HCEC 1CT (cell line): Measurements from ENCODE around the gene TUBB4A.

Source experiments
- DNase-seq: peaks from one replicate; pipeline ENCODE4 v3.0.0-alpha.2; 2017

TUBB4A gene

GRCh38 chr19:6465663-6466062 is 36.4 kb downstream of the TUBB4A start:
- no peak for DNase-seq

- no peak for DNase-seq
These were observed 37.1 kb downstream of the TUBB4A start for GRCh38 chr19:6465006-6465405.

- no peak for DNase-seq
These were observed 37.8 kb downstream of the TUBB4A start, which contains the start of gene CRB3 for GRCh38 chr19:6464070-6464873. CRB3 (plus strand) TSS chr19:6464271; CDS start chr19:6464702, 431 bp downstream.

DNA sequence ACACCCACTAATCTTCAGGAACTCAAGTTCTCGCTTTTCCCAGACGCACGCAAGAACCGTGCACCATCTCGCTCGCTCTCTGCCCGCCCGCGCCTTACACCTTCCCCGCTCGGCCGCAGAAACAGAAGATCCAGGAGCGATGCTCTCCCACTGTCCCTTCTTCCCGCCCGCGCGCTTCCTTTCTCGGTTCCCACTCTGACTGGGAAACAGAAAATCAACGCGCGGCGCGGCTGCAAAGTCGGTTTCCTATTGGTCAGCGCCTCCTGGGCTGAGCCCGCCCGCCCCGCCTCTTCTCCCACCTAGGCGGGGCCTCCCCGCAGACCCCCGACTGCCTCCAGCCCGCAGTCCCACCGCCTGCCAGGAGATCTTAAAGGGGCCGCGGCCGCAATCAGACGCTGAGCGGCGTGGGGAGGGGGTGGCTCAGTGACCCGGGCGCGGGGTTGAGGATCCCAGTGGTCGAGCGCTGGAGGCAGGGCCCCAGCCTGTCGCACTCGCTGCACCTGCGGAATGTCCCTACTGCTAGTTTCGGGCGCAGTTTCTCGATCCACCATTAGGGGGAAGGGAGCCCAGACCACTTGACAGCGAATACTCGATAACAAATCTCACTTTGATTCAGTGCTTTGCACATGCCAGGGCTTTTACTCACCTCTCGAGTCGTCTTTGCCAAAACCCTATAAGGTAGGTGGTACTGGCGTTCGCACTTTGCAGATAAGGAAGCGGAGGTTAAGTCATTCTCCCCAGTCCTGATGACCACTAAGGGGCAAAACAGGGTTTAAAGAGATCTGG is 41.8 kb downstream of the TUBB4A start:
- peak; percentile 99 for DNase-seq

DNA sequence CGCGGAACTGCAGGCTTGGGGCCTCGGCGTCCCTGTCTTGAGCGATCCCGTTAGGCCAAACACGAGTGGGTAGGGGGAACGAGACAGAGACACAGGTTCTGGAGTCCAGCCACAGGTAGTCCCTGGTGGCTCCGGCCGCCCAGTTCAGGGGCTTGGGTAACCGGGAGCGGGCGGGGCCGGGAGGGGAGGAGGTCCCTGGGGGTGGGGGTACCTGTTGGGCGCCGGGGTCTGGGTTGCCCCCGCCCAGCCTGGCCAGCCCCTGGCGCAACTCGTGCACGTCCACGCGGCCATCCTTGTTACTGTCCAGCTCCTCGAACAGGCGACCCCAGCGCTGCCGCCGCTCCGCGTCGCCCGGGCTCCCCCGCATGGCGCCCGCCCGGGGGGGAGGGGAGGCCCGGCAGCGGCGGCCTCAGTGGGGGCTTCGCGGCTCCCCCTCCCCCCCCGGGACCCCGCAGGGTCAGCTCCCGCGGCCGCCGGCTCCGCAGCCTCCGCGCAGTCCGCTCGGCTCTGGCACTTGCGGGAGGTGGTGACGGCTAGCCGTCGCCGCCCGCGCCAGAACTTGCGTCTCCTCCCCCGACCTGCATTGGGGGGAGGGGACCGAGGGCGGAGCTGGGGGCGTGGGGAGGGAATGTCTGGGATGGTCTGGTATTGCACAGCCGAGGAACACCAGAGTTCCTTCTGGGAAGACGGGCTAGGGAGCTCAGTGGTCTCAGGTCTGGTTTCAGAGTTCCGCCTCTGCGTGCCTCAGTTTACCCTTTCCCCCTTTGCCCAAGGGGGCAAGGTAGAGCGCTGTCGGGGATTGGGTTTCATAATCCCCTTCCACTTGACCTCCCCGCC is 42.6 kb downstream of the TUBB4A start, which contains the start of gene SLC25A23:
Gene SLC25A23, minus strand, starts transcription at position 531 of the 837 bp plus-strand sequence. Its CDS starts 164 bp downstream, at position 367.
- DNase-seq, result peak; percentile 53

DNA sequence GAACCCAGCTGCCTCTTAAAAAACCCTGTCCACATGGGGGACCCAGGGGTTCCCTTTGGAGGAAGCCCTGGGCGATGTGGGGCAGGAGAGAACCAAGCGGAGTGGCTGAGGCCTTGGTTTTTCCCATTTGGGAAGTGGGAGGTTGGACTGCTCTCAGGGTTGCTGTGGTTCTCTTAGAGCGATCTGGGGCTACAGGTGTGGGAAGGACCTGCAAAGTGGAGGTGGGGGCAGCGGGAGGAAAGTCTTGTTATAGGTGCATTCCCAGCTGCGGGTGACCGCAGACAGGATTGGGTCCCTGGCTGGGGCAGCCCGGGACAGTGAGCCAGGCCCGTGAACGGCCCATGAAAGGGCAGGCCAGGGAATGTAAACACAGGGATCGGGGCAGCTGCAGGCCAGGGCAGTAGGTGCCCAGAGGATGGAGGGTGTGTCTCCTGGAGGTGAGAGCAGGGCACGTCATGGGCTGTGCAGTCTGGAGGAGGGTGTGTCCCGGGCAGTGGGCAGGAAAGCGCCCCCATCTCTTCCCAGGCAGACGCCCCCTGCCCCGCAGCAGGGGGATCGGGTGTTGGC is 43.3 kb downstream of the TUBB4A start:
- DNase-seq, result no peak

GRCh38 chr19:6457958-6458694 is 44.0 kb downstream of the TUBB4A start:
- no peak for DNase-seq

DNA sequence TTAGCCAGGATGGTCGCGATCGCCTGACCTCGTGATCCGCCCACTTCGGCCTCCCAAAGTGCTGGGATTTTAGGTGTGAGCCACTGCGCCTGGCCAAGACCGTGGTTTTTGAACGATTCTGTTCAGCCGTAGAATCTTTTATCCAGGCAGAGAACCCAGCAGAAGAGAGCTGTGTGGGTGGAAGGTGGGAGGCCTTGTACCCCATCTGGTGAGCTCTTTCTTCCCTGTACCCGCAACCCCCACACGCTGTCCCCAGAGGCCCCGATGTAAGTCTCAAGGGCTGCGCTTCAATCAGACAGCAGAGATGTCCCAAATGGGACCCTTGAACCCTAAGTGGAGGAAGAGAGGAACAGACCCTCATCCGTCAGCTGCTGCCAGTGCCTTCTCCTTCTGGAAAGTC is 46.2 kb downstream of the TUBB4A start:
- DNase-seq, result no peak

DNA sequence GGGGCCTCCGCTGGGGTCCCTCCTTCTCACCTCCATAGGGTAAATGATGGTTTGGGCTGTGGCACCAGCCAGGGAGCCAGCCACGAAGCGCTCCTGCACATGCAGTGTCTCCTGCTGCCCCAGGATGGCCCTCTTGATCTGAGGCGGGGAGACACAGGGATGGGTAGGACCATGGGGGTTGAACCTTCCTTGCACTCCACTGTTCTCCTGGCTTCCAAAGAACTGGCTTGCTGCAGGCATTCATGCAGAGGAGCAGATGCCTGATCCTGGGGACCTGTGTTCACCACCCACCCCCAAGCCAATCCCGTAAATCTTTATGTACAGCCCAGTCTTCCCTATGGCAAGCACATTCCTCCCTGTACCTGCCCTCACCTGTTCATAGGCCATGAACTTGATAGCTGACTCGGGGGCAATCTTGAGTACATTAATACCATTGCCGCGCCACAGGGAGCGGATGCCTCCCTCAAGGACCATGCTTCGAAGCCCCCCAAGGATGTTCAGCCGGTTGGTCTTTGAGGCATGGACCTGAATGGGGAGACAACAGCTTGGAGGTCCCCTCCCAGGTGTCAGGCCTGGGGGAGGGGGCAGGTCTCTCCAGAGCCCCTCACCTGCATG is 48.1 kb downstream of the TUBB4A start:
- DNase-seq, result no peak

- no peak for DNase-seq
These were observed 49.2 kb downstream of the TUBB4A start for GRCh38 chr19:6452899-6453298.

GRCh38 chr19:6452223-6452614 is 49.9 kb downstream of the TUBB4A start:
- no peak for DNase-seq

GRCh38 chr19:6451583-6452222 is 50.4 kb downstream of the TUBB4A start:
- DNase-seq, result no peak

GRCh38 chr19:6450166-6450565 is 51.9 kb downstream of the TUBB4A start:
- no peak for DNase-seq

- no peak for DNase-seq
These were observed 54.1 kb downstream of the TUBB4A start for GRCh38 chr19:6448045-6448444.

DNA sequence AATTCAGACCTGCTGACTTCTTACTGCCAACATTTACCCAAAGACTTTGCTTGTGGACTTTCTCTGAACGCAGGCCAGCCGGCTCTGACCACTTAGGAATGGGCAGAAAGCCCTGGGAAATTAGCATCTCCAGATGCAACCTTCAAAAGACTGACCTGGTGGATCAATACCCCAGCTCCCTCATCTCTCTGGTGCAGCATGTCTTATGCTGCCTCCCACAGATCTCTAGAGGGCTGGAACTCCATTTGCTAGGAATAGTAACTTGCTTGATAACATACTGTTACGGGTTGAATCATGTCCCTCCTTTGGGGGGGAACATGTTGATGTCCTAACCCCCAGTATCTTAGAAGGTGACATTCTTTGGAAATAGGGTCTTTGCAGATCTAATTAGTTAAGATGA is 55.7 kb downstream of the TUBB4A start:
- DNase-seq, result no peak
